Upper lobe of left lung (tissue), 6 donors: Measurements from ENCODE around the gene SMTNL2. TPM values are rescaled to one million over a fixed set of nuclear protein-coding genes. Genes with fewer than 3 reads are reported as not detected.
"Not testable (repeated sequence)": the region's sequence is repeated elsewhere in the genome, so short reads cannot be mapped to it uniquely, and the experiment has no call there.

Experiments used
- ATAC-seq, 2 donors: fragments of 200-7000 bp; cut with Tn5 transposase; one replicate each; pipeline ENCODE4 v1.9.1; 2022; ENCODE audit warnings: mild to moderate bottlenecking in 2 of 2, moderate library complexity in 2 of 2; ENCODE audit not compliant: low FRiP score in 2 of 2
- DNase-seq, 2 donors: peaks; one replicate each; pipeline ENCODE4 v3.0.0-alpha.2; 2019 to 2020
- H3K27ac ChIP-seq, 4 donors: fragments of 200-600 bp; sonication (generic); one replicate each; pipeline ENCODE4 v1.5.1; 2016 to 2019
- H3K27me3 ChIP-seq, 4 donors: fragments of 200-600 bp; sonication (generic); one replicate each; pipeline ENCODE4 v1.5.1; 2017 to 2019
- H3K36me3 ChIP-seq, 4 donors: fragments of 200-600 bp; sonication (generic); one replicate each; pipeline ENCODE4 v1.5.1; 2016 to 2019
- H3K4me1 ChIP-seq, 4 donors: fragments of 200-600 bp; sonication (generic); one replicate each; pipeline ENCODE4 v1.5.1; 2018 to 2019
- H3K4me3 ChIP-seq, 4 donors: fragments of 200-600 bp; sonication (generic); one replicate each; pipeline ENCODE4 v1.5.1; 2017 to 2019; ENCODE audit warnings: mild to moderate bottlenecking in 2 of 4, moderate library complexity in 1 of 4
- H3K9me3 ChIP-seq, 4 donors: fragments of 200-600 bp; sonication (generic); one replicate each; pipeline ENCODE4 v1.5.1; 2018 to 2019
- EP300 ChIP-seq, 4 donors: sonication (generic); formaldehyde crosslinking; IDR thresholded peaks; one replicate each; pipeline ENCODE4 v1.5.1; 2017; ENCODE audit warnings: antibody characterized with exemption in 4 of 4, control low read depth in 2 of 4
- POLR2A ChIP-seq, 4 donors: fragments of 450-650 bp; IDR thresholded peaks; one replicate each; pipeline ENCODE4 v1.5.1; 2016 to 2017; ENCODE audit warnings: antibody characterized with exemption in 4 of 4, mild to moderate bottlenecking in 2 of 4
- POLR2AphosphoS5 ChIP-seq, 2 donors: sonication (generic); formaldehyde crosslinking; IDR thresholded peaks; one replicate each; pipeline ENCODE4 v1.5.1; 2017; ENCODE audit warnings: antibody characterized with exemption in 2 of 2
- WGBS, 2 donors: methylation state at CpG; one replicate each; pipeline ENCODE4 v1.1.5; 2017 to 2018; 5-methylcytosine and 5-hydroxymethylcytosine counted together
- total RNA-seq, 6 donors: library from RNA; depleted of rRNA in 4 of 6; stranded (reverse); fragments of >200 nt in 4 of 6; gene quantifications; one replicate each; pipeline versions ENCODE4 v1.1.0 to v1.2.1, GENCODE V29; 2016 to 2021
- TF ChIP-seq, protein P1 (sequence below), 6 experiments: fragments of 450-650 bp in 4 of 6; fragments of 200-600 bp in 2 of 6; sonication (generic) in 2 of 6; IDR thresholded peaks; one replicate each; pipeline ENCODE4 v1.5.1; 2016 to 2019; ENCODE audit warnings: antibody characterized with exemption in 6 of 6
- donor health status: DM: no; HTN: no; CAD: no; lungs with moderate emphysema.
- donor health status: DM: no; HTN: yes; CAD: no; lungs with severe emphysema.

SMTNL2 gene
- total RNA-seq, 6 donors from 2014 or later: 0.49 to 7.3 (median 3.6) TPM

- DNase-seq (peak in 1 of 2 donors; percentile 36), ATAC-seq (no peak)
- Histone ChIP-seq H3K27me3 (no peaks in the 10 kb centered on the region), H3K36me3 (no peaks in the 10 kb centered on the region), H3K4me3 (no peak overlapping the region), H3K4me1 (peaks cover 6 to 21% (median 17%) of the 10 kb centered on the region in 4 donors), H3K27ac (peak overlapping the region in 3 of 4 donors; percentile 30 to 72 (median 43)), H3K9me3 (no peaks in the 10 kb centered on the region)
- TF ChIP-seq, protein P1, sequence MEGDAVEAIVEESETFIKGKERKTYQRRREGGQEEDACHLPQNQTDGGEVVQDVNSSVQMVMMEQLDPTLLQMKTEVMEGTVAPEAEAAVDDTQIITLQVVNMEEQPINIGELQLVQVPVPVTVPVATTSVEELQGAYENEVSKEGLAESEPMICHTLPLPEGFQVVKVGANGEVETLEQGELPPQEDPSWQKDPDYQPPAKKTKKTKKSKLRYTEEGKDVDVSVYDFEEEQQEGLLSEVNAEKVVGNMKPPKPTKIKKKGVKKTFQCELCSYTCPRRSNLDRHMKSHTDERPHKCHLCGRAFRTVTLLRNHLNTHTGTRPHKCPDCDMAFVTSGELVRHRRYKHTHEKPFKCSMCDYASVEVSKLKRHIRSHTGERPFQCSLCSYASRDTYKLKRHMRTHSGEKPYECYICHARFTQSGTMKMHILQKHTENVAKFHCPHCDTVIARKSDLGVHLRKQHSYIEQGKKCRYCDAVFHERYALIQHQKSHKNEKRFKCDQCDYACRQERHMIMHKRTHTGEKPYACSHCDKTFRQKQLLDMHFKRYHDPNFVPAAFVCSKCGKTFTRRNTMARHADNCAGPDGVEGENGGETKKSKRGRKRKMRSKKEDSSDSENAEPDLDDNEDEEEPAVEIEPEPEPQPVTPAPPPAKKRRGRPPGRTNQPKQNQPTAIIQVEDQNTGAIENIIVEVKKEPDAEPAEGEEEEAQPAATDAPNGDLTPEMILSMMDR (IDR thresholded peaks at IDR 0.05): no peak
- TF ChIP-seq POLR2AphosphoS5 (IDR thresholded peaks at IDR 0.05) (peak in 1 of 2 donors; percentile 16), EP300 (IDR thresholded peaks at IDR 0.05) (no peak), POLR2A (IDR thresholded peaks at IDR 0.05) (no peak)
- 84 to 96% methylated on average over 6 to 18 of the region's 18 CpGs for WGBS, 2 donors
These were observed 19.8 kb downstream of the SMTNL2 start for GRCh38 chr17:4604111-4604644.

DNA sequence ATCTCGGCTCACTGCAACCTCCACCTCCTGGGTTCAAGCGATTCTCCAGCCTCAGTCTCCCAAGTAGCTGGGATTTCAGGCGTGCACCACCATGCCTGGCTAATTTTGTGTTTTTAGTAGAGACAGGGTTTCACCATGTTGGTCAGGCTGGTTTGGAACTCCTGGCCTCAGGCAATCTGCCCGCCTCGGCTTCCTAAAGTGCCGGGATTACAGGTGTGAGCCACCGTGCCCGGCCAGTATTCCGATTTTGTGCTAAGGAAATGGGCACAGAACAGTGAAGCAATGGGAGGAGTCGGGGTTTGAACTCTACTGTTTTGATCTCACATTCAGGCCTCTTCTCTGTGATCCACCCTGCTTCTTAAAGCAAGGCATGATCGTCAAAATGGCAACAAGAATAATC is 20.4 kb downstream of the SMTNL2 start:
- Histone ChIP-seq H3K27ac (peak overlapping the region in 3 of 4 donors; percentile 30 to 72 (median 43)), H3K4me1 (peaks cover 6 to 21% (median 17%) of the 10 kb centered on the region in 4 donors)
- not testable (repeated sequence) for ATAC-seq, H3K4me3 ChIP-seq, H3K36me3 ChIP-seq, H3K27me3 ChIP-seq, H3K9me3 ChIP-seq, DNase-seq
- 84 to 85% methylated on average over 11 of the region's 11 CpGs for WGBS, 2 donors

- no peaks in the 10 kb centered on the region for H3K9me3 ChIP-seq
- no peaks in the 10 kb centered on the region for H3K27me3 ChIP-seq
- DNase-seq (no peak), ATAC-seq (peak; percentile 3 to 23)
- H3K4me3 ChIP-seq: no peak overlapping the region
- H3K27ac ChIP-seq: peak overlapping the region in 1 of 4 donors; percentile 23
- peaks cover 6 to 21% (median 17%) of the 10 kb centered on the region in 4 donors for H3K4me1 ChIP-seq
- WGBS, 2 donors: 56 to 71% methylated on average over 4 to 12 of the region's 12 CpGs
- no peaks in the 10 kb centered on the region for H3K36me3 ChIP-seq
- peak in 1 of 2 donors; percentile 24 for TF ChIP-seq POLR2AphosphoS5 (IDR thresholded peaks at IDR 0.05)
- TF ChIP-seq EP300 (IDR thresholded peaks at IDR 0.05): no peak
These were observed 21.5 kb downstream of the SMTNL2 start for GRCh38 chr17:4605826-4606225.

- H3K4me3 ChIP-seq: no peak overlapping the region
- no peaks in the 10 kb centered on the region for H3K27me3 ChIP-seq
- no peaks in the 10 kb centered on the region for H3K36me3 ChIP-seq
- H3K9me3 ChIP-seq: no peaks in the 10 kb centered on the region
- ATAC-seq (peak in 1 of 2 donors; percentile 60), DNase-seq (peak in 1 of 2 donors; percentile 58)
- peak overlapping the region; percentile 50 to 78 (median 56) for H3K27ac ChIP-seq
- 63 to 71% methylated on average over 16 to 25 of the region's 25 CpGs for WGBS, 2 donors
- peaks cover 6 to 21% (median 17%) of the 10 kb centered on the region in 4 donors for H3K4me1 ChIP-seq
- TF ChIP-seq, protein P1 (IDR thresholded peaks at IDR 0.05): no peak
- no peak for TF ChIP-seq POLR2A (IDR thresholded peaks at IDR 0.05)
- no peak for TF ChIP-seq POLR2AphosphoS5 (IDR thresholded peaks at IDR 0.05)
- TF ChIP-seq EP300 (IDR thresholded peaks at IDR 0.05): no peak
These were observed 23.0 kb downstream of the SMTNL2 start for GRCh38 chr17:4607261-4607741.

DNA sequence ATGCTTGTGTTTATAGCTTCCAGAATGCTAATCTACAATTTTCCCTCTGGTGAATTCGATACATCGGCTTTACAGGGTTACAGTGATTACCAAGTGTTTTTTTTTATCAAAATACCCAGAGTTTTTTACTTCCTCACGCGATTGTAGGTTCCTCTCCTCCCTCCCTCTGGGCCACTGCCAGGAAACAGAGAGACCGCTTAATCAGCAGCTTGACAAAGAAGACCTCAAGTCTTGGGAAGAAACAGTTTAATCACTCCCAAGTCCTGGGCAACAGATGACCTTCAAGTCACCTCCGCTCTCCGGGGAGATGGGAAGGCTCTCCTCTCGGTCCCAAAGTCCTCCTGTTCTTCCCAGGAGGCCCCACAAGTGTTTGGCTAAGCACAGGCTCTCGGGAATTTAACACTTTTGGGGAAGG is 23.5 kb downstream of the SMTNL2 start:
- WGBS, 2 donors: 6 to 8% methylated on average over 9 of the region's 9 CpGs
- Histone ChIP-seq H3K9me3 (no peaks in the 10 kb centered on the region), H3K4me1 (peaks cover 6 to 21% (median 17%) of the 10 kb centered on the region in 4 donors), H3K27me3 (no peaks in the 10 kb centered on the region), H3K27ac (peak overlapping the region; percentile 50 to 78 (median 56)), H3K36me3 (no peaks in the 10 kb centered on the region), H3K4me3 (no peak overlapping the region)
- TF ChIP-seq EP300 (IDR thresholded peaks at IDR 0.05): no peak
- TF ChIP-seq, protein P1 (IDR thresholded peaks at IDR 0.05): no peak
- TF ChIP-seq POLR2AphosphoS5 (IDR thresholded peaks at IDR 0.05): no peak
- no peak for TF ChIP-seq POLR2A (IDR thresholded peaks at IDR 0.05)
- ATAC-seq: peak in 1 of 2 donors; percentile 73
- DNase-seq: peak in 1 of 2 donors; percentile 59

DNA sequence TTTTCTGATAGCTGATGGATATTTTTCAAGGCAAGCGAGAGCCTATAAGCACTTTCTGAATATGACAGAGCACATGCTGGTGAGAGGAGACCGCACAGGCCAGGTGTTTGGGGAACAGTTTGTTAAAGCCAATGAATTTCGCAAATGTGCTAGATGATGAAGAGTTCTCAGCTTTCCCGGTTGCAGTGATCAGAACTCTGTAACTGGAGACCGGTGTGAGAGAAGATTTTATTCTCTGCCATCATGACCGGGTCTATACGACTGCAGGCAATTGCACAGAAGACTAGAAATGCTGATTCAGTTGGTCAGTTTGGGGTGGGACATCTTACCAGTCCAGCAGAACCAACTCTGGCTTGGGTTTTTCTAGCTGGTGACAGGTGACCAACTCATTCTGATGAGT is 25.4 kb downstream of the SMTNL2 start:
- Histone ChIP-seq H3K36me3 (no peaks in the 10 kb centered on the region), H3K27ac (peak overlapping the region in 3 of 4 donors; percentile 35 to 65 (median 43)), H3K4me3 (no peak overlapping the region), H3K9me3 (no peaks in the 10 kb centered on the region), H3K4me1 (peaks cover 6 to 20% (median 15%) of the 10 kb centered on the region in 4 donors), H3K27me3 (no peaks in the 10 kb centered on the region)
- no peak for TF ChIP-seq EP300 (IDR thresholded peaks at IDR 0.05)
- no peak for DNase-seq
- no peak for ATAC-seq
- 78 to 84% methylated on average over 7 of the region's 7 CpGs for WGBS, 2 donors
